A204.1 (cell line): ENCODE measurements around the gene SERTAD4.
"Not testable (repeated sequence)": the region's sequence is repeated elsewhere in the genome, so short reads cannot be mapped to it uniquely, and the experiment has no call there.

Experiments
- FAIRE-seq: peaks from 2 replicates; lab custom pipeline; 2012; peaks lifted over from hg19 to GRCh38; lab: Jason Lieb, UNC

The SERTAD4 gene

DNA sequence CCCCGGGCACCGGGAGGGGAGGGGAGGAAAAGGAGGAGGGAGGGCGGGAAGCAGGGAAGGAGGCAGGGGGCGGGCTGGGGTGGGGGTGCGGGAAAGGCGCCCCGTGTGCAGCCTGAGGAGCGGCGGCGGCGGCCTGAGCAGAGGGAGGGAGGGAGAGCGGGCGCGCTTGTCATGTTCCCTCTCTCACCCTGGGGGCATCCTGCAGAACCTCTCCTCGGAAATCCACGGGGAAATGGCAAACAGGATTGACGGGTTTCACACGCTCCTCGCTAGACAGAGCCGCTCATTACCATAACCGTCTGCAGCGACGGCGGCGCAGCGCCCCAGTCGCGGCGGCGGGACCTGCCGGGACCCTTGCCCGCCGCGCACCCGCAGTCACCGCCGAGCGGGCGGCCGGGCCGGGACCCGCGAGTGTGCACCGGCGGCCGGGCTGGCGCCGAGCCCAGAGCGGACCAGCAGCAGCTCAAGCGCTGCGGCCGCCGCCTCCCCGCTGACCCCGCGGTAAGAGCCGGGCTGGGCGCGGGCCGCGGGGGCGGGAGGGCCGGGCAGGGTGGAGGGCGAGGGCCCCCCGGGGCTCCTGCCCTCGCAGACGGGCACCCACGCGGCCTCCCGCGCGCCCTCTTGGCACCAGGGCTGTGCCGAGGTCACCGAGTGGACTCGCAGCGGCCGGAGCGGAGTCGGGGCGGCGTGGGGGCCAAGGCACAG is at the start of gene SERTAD4:
Gene SERTAD4, plus strand, starts transcription at position 286 of the 705 bp plus-strand sequence. CDS start 5,165 bp downstream, outside the sequence.
- FAIRE-seq = no peak

DNA sequence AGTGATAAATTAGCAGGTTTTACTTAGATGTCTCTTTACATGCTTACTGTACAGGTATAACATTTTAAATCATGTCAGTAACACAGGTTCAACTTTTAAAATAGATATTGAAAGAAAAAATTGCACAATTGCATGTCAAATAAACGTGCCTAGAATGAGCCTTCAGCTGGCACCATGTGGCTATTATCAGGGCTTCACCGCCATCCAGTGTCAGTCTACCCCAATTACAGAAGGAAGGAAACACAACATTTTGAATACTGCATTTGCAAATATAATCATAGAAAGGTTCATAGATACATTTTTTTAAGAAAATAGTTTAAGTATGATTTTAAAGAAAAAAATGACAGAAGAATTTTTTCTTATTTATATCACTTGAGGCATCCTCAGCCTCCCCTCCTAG is 47.5 kb upstream of the SERTAD4 start:
- no peak for FAIRE-seq

DNA sequence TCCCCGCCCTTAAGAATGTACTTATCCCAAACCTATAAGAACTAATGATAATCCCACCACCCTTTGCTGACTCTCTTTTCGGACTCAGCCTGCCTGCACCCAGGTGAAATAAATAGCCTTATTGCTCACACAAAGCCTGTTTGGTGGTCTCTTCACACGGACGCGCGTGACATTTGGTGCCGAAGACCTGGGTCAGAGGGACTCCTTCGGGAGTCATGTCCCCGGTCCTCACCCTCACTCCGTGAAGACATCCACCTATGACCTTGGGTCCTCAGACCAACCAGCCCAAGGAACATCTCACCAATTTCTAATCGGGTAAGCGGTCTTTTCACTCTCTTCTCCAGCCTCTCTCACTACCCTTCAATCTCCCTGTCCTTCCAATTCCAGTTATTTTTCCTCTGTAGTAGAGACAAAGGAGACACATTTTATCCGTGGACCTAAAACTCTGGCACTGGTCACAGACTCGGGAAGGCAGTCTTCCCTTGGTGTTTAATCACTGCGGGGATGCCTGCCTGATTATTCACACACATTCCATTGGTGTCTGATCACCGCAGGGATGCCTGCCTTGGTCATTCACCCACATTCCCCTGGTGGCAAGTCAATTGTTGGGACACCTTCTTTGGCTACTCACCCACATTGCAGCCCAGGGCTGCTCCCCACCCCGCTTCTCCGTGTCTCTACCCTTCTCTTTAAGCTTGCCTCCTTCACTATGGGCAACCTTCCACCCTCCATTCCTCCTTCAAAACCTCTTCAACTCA is 44.6 kb upstream of the SERTAD4 start:
- not testable (repeated sequence) for FAIRE-seq

DNA sequence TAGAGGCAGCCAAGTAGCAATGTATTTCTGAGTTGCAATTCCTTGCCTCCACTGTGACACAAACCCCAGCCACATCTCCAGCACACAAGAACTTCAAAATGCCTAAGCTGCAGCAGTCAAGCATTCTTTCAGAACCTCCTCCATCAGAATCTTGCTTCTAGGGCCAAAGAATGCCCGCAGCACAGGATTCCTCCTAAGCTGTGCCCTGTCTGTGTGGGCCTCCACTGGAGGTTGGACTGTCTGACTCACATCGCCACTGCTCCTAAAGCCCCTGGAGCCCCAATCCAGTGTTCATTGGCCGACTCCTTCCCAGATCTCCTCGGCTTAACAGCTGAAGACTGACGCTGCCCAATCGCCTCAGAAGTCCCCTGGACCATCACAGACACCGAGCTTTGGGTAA is 43.2 kb upstream of the SERTAD4 start:
- FAIRE-seq = no peak

DNA sequence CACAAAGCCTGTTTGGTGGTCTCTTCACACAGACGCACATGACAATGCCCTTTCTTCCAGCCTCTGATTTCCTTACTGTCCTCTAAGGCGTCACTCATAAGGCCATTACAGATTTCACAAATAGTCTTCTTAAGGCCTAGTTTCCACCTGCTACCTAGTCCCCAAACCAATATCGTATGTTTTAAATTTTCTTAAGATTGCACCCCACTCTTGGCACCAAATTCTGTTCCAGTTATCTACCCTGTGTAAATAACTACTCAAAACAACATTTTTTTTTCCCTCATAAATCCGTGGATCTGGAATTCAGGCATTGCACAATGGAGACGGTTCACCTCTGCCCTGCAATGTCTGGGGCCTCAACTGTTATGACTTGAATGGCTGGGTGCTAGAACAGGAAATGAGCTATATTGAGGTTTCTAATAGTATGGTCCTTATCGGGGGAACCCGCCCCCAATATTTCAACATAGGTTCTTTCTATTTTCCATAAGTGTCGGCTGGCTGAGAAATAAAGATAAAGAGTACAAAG is 36.9 kb upstream of the SERTAD4 start:
- no peak for FAIRE-seq

DNA sequence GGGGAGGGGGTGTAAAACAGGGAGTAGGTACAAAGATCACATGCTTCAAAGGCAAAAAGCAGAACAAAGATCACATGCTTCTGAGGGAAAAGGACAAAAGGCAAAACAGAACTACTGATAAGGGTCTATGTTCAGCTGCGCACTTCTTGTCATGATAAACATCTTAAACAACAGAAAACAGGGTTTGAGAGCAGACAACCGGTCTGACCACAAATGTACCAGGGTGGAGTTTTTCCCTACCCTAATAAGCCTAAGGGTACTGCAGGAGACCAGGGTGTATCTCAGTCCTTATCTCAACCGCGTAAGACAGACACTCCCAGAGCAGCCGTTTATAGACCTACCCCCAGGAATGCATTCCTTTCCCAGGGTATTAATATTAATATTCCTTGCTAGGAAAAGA is 36.3 kb upstream of the SERTAD4 start:
- FAIRE-seq = not testable (repeated sequence)

DNA sequence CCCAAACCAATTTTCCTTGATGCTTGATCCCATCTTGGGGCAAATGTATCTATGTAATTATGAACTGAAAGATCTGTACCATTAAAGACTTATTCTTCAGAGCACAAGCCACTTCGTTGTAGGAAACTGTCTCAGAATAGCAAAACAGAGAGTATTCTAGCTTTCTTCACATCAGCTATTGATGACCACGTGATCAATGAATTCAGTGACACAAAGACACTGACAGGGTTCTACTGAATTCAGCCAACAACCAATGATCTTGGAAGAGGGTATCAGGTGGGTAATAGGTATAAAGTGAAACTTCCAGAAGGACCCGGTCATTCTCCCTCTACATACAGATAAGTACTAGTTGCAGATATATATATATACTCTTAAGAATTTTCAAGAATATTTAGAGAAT is 33.8 kb upstream of the SERTAD4 start:
- FAIRE-seq = no peak

DNA sequence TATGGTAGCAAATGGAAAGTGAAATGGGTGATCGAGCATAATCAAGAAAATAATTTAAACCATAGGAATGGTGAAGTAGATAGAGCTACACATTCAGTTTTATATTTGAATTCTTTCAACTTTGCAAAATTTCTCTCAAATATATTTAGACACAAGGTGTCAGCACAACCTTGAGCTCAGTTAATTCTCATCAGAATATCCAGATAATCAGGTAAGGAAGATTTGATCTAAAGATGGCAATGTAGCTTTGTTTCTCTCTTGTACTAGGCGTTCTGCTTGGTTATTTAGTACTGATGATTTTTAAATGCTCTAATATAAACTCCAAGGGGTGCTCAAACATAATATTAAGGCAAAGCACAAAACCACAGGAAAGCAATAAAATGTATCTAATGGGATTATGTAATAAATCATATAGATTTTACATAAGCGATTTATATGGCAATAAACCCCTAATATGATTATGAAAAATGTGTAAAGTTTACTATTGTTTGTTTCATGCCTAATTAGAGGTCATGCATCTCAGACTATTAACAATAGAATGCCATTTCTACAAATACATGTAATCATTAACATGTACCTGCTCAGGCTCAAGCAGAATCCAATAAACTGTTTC is 32.4 kb upstream of the SERTAD4 start:
- no peak for FAIRE-seq

DNA sequence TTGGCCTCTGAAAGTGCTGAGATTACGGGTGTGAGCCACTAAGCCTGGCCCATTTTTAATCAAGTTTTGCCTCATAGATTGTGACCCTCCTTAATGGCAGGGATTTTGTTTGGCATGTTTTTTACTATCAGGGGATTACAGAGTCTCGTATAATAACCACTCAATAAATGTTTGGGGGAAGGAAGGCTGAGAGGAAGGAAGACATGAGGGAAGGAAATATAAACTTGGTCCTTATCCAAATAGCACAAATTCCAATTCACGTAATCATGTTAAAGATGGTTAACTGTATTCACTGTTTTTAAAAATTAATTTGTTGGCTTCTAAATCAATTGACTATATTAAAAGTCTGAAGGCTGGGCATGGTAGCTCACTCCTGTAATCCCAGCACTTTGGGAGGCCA is 30.9 kb upstream of the SERTAD4 start:
- FAIRE-seq = no peak

DNA sequence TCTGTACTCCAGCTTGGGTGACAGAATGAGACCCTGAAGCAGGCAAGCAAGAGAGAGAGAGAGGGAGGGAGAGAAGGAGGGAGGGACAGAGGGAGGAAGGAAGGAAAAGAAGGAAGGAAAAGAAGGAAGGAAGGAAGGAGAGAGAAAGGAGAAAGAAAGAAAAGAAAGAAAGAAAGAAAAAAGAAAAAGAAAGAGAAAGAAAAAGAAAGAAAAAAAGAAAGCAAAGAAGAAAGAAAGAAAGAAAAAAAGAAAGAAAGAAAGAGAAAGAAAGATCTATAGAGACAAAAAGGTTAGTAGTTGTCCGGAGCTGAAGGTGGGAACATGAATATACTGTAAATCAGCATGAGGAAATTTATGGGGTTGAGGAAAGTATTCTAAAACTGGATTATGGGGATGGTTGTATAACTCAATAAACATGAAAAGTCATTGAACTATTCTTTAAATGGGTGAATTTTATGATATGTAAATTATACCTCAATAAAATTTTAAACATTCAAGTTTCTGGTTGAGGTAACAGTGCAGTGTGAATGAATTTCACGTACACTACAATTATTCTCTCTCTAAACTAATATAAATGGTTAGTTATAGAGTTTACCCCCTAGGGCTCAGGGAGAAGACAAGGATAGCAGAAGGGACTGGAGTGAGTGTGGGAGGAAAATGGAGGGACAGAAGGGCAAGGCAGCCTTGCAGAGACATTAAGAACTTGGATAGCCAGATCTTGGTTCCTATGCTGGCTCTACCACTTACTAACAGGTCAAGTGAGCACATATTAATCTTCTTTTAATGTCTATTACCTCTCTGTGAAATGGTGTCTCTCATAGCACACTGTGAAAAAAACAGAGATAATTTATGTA is 24.8 kb upstream of the SERTAD4 start:
- no peak for FAIRE-seq

DNA sequence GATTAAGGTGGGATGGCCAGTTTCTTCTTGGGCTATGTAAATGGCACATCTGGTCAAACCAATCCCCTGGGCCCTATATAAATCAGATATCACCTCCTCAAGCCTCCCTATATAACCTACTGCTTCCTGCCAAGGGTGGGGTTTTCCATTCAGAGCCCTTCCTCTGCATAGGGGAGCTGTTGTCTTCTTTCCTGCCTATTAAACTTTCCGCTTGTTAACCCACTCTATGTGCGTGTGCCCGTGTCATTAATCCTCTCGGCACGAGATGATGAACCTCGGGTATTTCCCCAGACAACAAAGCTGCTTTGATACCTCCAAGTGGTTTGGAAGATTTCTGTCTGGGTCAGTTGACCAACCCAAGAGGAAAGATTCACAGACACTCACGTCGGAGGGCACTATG is 19.3 kb upstream of the SERTAD4 start:
- FAIRE-seq = no peak

DNA sequence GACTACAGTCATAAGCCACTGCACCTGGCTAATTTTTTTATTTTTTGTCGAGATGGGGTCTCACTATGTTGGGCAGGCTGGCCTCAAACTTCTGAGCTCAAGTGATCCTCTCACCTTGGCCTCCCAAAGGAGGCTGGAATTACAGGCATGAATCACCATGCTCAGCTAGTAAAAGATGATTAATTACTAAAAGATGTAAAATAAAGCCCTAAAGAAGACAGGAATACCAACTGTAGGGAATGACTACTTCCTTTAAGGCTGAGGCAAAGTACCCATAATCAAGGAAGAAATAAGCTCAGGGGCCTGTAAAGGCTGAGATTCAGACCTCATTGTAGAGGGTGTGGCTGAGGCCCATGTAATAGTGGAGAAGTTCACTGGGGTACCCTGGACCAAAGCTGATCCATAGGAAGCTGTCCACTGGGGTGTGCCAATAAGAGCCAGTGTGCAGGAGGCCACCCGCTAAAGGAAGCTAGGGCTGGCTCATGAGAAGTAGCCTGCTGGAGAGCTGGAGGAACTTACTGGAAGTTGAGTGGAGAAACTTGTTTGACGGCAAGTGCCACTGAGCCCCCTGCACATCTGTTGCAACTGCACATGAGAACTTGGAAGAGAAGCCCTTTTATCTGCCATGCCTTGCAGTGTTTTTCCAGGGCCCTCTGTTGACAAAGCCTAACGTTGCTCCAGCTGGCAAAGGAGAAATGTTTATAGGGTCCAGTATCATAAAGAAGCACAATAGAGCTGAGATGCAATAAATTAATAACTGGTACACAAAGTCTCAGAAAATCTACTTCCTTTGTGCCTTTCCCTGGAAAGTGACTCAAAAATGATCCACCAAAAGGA is 17.8 kb upstream of the SERTAD4 start:
- FAIRE-seq = no peak

DNA sequence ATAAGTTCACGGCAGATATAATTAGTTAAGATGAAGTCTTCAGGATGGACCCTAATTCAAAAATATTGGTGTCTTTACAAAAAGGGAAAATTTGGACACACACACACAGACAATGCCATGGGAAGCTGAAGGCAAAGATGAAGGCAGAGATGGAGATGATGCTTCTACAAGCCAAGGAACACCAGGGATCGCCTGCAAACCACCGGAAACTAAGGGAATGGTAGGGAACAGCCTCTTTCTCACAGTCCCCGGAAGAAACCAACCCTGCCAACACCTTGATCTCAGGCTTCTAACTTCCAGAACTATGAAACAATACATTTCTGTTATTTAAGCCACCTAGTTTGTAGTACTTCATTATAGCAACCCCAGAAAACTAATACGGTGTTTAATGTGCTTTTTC is 15.1 kb upstream of the SERTAD4 start:
- no peak for FAIRE-seq

DNA sequence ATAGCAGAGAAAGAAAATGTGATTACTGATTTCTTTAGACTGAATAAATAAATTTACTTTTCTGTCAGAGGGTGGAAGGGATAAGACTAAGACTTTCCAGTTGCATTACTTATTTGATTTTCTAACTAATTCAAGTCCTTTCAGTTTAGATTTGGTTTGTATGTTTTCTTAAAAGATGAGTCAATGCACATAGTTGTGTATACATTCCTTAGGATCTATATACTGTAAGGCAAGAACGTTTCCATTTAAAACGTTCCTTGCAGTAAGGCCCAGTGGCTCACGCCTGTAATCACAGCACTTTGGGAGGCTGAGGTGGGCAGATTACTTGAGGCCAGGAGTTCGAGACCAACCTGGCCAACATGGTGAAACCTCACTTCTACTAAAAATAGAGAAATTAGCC is 14.5 kb upstream of the SERTAD4 start:
- no peak for FAIRE-seq

DNA sequence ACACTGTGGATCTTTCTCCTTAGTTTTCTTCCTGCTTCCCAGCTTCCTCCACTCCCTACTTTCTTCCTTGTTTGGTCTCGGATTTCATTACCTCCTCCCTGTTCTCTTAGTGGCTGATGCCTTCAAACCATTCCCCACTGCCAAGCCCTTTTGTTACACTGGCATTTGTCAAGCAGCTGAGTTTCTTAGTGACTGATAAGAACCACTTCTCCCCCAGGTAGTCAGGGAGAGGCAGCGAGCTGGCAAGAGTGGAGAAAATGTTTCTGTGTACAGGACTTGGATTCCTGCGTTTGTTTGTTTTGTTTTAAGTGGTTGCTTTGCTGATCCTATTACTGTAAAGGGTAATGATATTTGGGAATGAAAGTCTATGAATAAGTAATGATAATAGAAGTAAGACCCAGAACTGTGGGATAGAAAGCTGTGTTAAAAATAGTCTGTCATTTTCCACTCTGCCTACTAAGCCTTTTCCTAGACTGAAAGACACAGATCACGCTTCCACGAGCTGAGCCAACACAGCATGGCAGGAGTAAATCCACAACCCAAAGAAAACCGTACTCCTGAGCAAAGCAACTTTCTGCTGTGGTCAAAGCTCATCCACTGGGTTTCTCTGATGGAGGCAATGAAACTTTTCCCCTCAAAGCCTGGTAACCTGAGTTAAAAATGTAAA is 10.1 kb upstream of the SERTAD4 start:
- FAIRE-seq = no peak

DNA sequence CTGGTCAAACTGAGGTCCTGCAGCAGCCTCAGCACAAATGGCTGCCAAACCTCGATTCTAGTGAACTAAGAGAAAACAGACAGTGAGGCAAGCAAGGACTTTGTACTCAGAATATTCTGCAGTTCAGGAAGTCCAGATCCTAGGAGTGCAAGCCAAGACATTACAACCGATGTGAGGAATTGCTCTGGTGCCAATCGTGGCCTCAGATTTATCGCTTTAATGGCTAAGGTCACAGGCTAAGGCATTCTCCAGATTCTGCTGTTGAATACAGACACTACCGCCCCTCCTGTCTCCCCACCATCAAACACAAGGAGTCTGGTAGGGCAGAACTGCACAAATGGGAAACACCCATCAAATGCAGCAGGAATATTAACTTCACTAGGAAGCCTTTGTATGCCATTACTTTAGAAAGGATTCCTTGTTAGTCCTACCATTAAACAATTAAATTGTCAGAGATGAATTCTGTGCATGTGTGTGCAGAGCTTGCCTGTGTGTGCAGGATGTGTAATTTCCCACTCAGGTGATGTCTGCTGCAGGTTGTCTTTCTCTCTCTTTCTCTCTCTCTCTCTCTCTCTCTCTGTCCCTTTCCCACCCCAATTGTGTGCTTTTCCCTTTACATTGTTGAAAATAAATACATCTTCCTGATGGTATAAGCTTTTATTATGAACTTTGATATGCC is 9.2 kb upstream of the SERTAD4 start:
- FAIRE-seq = no peak

DNA sequence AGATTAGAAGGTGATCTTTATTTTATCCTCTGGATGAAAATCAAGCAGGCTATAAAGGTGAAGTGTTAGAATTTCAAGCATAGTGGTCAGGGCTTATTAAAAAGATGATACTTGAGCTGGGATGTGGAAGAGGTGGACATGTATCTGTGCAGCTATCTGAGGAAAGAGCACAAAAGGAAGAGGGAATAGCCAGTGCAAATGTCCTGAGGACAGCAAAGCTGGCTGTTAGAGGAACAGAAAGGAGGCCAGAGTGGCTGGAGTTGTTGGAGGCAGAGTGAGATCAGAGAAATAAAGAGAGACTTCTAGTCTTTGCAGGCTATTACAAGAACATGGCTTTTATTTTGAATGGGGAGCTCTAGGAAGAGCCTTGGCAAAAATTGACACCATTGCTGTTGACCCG is 4.4 kb upstream of the SERTAD4 start:
- no peak for FAIRE-seq

DNA sequence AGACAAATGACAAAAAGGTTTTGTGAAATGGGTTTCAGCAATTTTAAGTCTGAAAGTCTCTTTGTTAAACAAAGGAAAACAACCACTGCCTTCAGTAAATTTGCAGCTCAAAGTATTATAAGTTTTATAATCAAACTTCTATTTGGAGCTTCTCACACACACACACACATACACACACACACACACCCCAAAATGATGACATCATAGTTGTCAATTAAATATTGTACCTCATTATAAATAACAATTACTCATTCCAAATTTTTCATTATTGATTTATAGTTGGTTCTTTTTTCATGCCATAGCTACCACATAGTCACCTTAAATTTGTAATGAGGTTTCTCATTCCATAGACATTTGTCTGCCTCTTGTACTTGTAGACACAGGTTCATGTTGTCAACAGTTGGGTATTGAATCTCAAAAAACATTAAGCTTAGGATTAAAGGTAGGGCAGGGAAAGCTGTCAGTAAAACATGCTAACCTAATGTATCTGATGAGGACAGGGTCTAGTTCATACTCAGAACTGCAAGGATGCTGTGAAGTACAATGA is 2.4 kb upstream of the SERTAD4 start:
- FAIRE-seq = no peak

DNA sequence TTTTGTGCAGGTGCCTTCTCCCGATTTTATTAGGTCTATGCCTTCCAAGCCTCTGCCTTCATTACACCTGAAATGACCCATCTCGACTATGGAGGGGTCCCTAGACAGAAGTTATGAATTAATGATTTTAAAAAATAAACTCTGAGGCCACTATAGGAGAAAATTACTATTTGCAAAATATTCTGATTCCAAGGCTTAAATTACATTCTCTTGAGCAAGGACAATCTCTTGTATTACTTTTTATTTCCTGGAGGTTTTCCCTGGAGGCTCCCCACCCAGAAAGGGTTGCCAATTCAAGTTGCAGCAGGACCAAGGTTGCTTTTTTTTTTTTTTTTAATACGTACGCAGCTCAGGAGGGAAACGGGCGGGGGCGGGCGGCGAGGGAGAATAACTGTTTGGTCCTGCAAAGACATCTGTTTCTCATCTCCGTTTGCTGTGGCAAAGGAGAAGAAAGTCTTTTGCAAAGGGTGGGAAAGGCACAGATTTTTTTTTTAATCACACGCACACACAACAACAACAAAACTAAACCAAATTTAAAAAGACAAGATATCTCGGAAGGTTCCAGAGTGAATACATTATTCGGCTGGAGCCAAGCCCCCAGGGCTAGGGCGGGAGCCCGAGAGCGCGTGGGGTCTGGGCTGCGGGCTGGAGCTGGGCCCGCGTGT is 618 bp upstream of the SERTAD4 start:
- no peak for FAIRE-seq

DNA sequence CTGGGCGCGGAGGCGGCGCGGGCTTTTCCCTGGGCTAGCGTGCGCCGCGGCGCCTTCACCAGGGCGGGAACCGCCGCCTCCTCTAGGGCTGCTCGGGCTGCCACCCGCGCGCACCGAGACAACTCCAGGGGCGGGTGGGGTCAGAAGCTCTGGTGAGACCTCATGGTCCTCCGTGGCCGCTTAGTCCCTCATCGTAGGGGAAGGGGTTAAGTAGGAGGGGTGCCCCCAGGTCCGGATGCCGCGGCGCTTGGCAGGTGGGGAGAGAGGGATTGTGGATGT is 559 bp downstream of the SERTAD4 start:
- no peak for FAIRE-seq
